PFSK-1 (cell line): ENCODE data around the gene ARNT2.
A peak's percentile ranks its signal among the peaks of the same experiment; 100 is the strongest.

Experiments used
- FOXP2 ChIP-seq: optimal IDR thresholded peaks from 2 replicates; pipeline ENCODE3; 2011; ENCODE audit warnings: borderline replicate concordance, control low read depth, inconsistent platforms; ENCODE audit not compliant: insufficient read depth; ENCODE audit errors: extremely low read length, extremely low read depth
- POLR2AphosphoS5 ChIP-seq: IDR thresholded peaks from 2 replicates; pipeline ENCODE4 v1.6.1; 2012; ENCODE audit warnings: low read depth, mild to moderate bottlenecking, control low read depth, low read length, moderate library complexity
- SIN3A ChIP-seq: IDR thresholded peaks from 2 replicates; pipeline ENCODE4 v1.6.1; 2012; ENCODE audit warnings: mild to moderate bottlenecking, low read length, moderate library complexity, borderline replicate concordance; ENCODE audit not compliant: insufficient read depth
- TAF1 ChIP-seq: IDR thresholded peaks from 2 replicates; pipeline ENCODE4 v1.6.1; 2012; ENCODE audit warnings: low read length, control low read depth, borderline replicate concordance; ENCODE audit not compliant: insufficient read depth
- TF ChIP-seq, protein P1 (sequence below), 2 experiments: IDR thresholded peaks; 2 replicates each; pipeline versions ENCODE4 v1.6.1 to v1.8.0; 2011 to 2012; ENCODE audit warnings: low read depth in 2 of 2, low read length in 2 of 2, control low read depth in 1 of 2, inconsistent platforms in 1 of 2, mild to moderate bottlenecking in 1 of 2, moderate library complexity in 1 of 2; ENCODE audit not compliant: insufficient read depth in 1 of 2

ARNT2 gene

DNA sequence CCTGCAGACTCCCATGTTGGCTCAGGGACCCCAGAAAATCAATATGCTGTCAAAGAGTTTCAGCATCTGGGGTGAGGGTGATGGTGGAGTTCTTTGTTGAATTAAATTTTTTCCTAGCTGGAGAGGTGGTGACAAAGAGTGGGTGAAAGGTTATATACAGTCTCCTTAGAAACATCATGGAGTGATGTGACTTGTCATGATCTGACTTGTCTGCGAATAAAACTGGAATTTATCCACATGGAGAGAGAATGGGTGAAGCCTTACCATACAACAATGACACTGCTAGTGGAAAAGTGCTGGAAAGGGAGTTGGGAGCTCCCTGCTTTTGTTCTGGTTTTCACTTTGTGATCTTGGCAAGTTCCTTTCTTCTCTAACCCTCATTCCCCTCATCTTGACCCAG, 75.0 kb downstream of the ARNT2 start:
- TF ChIP-seq SIN3A = no peak
- no peak for TF ChIP-seq POLR2AphosphoS5
- TF ChIP-seq, protein P1, sequence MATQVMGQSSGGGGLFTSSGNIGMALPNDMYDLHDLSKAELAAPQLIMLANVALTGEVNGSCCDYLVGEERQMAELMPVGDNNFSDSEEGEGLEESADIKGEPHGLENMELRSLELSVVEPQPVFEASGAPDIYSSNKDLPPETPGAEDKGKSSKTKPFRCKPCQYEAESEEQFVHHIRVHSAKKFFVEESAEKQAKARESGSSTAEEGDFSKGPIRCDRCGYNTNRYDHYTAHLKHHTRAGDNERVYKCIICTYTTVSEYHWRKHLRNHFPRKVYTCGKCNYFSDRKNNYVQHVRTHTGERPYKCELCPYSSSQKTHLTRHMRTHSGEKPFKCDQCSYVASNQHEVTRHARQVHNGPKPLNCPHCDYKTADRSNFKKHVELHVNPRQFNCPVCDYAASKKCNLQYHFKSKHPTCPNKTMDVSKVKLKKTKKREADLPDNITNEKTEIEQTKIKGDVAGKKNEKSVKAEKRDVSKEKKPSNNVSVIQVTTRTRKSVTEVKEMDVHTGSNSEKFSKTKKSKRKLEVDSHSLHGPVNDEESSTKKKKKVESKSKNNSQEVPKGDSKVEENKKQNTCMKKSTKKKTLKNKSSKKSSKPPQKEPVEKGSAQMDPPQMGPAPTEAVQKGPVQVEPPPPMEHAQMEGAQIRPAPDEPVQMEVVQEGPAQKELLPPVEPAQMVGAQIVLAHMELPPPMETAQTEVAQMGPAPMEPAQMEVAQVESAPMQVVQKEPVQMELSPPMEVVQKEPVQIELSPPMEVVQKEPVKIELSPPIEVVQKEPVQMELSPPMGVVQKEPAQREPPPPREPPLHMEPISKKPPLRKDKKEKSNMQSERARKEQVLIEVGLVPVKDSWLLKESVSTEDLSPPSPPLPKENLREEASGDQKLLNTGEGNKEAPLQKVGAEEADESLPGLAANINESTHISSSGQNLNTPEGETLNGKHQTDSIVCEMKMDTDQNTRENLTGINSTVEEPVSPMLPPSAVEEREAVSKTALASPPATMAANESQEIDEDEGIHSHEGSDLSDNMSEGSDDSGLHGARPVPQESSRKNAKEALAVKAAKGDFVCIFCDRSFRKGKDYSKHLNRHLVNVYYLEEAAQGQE (IDR thresholded peaks at IDR 0.05; ENCODE audit: insufficient read depth in 1 of 2, low read depth in 2 of 2, low read length in 2 of 2) = no peak
- no peak for TF ChIP-seq FOXP2
- no peak for TF ChIP-seq TAF1

DNA sequence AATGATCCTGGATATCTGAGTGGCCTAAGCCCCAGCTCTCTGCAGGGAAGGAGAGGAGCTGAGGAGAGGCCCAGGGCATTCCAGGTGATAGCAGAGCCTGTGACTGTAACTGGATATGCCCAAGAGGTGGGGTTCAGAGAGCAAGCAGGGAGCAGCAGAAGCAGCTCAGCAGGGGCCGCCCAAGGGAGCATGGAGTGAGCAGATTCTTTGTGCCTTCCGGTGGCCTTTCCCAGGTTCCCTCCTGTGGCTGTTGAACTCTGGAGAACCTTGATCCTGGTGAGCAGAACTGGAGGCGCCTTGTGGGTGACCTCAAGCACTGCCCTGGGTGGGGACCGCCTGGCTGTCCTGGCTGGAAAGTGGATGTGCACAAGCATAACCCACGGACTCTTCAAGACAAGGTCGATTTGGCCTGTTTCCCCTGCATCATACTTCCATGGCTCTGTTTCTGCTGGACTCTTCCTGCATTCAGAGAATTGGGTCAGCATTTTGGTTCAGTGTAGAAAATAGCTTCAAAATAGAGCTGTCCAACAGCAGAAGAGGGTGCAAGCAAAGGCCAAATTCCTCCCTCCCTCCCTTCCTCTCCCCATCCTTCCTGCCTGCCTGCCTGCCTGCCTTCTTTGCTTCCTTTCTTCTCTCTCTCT, 76.1 kb downstream of the ARNT2 start:
- no peak for TF ChIP-seq SIN3A
- TF ChIP-seq, protein P1 (IDR thresholded peaks at IDR 0.05; ENCODE audit: insufficient read depth in 1 of 2, low read depth in 2 of 2, low read length in 2 of 2) = peak in 1 of 2 experiments; percentile 68; a peak in 2 of 4 replicates

DNA sequence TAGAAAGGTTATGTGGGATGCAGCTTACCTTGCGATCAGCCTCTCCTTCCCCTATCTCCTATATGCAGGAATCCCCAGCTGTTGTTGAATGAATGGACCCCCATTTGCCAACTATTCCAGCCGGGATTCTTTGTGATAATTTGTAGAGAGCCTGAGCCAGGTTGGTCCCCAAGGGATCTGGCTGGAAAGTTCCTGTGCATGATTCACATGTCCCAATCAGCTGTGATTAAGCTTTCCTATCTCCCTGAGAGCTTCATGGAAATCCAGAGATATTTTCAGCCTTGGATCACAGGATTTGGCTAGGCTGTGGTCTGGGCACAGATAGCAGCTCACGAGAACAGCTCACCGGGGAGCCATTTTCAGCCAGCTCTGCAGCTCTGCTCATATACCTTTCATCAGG, 76.7 kb downstream of the ARNT2 start:
- no peak for TF ChIP-seq SIN3A
- no peak for TF ChIP-seq POLR2AphosphoS5
- TF ChIP-seq TAF1 = no peak
- TF ChIP-seq, protein P1 (IDR thresholded peaks at IDR 0.05; ENCODE audit: insufficient read depth in 1 of 2, low read depth in 2 of 2, low read length in 2 of 2) = no peak
- no peak for TF ChIP-seq FOXP2

DNA sequence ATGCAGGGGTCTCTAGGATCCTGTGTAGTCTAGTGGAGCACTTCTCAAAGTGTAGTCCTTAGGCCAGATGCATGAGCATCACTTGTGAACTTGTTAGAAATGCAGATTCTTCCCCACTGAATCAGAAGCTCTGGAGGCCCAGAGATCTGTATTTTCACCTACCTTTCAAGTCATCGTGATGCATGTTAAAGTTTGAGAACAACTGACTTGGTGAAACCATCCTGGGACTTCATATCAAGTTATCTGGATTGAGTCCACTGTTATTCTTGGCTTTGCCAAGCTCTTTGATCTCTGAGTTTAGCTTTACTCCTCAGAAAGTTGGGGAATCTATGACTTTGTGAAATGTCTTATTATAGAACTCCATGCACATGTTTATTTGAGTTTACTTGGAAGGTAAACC, 78.5 kb downstream of the ARNT2 start:
- TF ChIP-seq, protein P1 (IDR thresholded peaks at IDR 0.05; ENCODE audit: insufficient read depth in 1 of 2, low read depth in 2 of 2, low read length in 2 of 2) = no peak
- no peak for TF ChIP-seq POLR2AphosphoS5
- TF ChIP-seq SIN3A = no peak
- TF ChIP-seq TAF1 = no peak
- TF ChIP-seq FOXP2 = no peak

DNA sequence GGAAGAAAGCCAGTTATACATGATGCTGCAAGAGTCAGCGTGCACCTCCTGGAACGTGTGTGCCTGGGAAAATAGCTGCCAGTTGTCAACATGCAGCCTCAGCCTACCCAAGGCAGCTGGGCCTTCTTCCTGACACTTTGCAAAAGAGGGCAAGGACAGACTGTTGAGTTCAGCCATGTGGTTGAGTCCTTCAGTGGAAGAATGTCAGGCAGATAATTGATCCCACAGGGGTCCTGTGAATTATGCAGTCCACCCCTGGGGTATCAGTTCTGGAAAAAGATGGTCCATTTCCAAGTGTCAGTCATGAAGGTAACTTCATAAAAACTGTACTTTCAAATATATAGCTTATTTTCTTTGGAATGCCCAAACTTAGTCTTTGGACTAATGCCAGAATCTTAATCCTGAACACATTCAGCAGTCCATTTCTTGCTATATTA, 79.6 kb downstream of the ARNT2 start:
- TF ChIP-seq TAF1 (no peak), POLR2AphosphoS5 (no peak), FOXP2 (no peak), SIN3A (no peak)
- TF ChIP-seq, protein P1 (IDR thresholded peaks at IDR 0.05; ENCODE audit: insufficient read depth in 1 of 2, low read depth in 2 of 2, low read length in 2 of 2) = no peak
